Neuronal stem cell (in vitro differentiated cells): ENCODE results near the gene HTR3A.

Experiments used
- DNase-seq: peaks from one replicate; pipeline ENCODE4 v3.0.0-alpha.2; 2013; ENCODE audit warnings: low spot score
- H2AFZ ChIP-seq: one replicate; pipeline ENCODE4 v1.6.1; 2013; ENCODE audit warnings: mild to moderate bottlenecking, low read length, inconsistent platforms
- H2AK5ac ChIP-seq: 2 replicates; pipeline ENCODE4 v1.6.1; 2013; ENCODE audit warnings: low read depth, mild to moderate bottlenecking, inconsistent platforms, low read length, moderate library complexity, mixed read lengths
- H2BK120ac ChIP-seq: 2 replicates; pipeline ENCODE4 v1.6.1; 2013; ENCODE audit warnings: low read depth, mild to moderate bottlenecking, inconsistent platforms, low read length, moderate library complexity, mixed read lengths
- H2BK12ac ChIP-seq: one replicate; pipeline ENCODE4 v1.6.1; 2013; ENCODE audit warnings: low read length, inconsistent platforms
- H2BK15ac ChIP-seq: 2 replicates; pipeline ENCODE4 v1.6.1; 2013; ENCODE audit warnings: mild to moderate bottlenecking, low read length, inconsistent platforms, mixed read lengths
- H2BK5ac ChIP-seq: one replicate; pipeline ENCODE4 v1.6.1; 2013; ENCODE audit warnings: inconsistent platforms, mild to moderate bottlenecking, low read length, moderate library complexity
- H3K14ac ChIP-seq: one replicate; pipeline ENCODE4 v1.6.1; 2013; ENCODE audit warnings: low read length, inconsistent platforms
- H3K18ac ChIP-seq: 2 replicates; pipeline ENCODE4 v1.6.1; 2013; ENCODE audit warnings: low read length, inconsistent platforms
- H3K23ac ChIP-seq: 2 replicates; pipeline ENCODE4 v1.6.1; 2013; ENCODE audit warnings: low read depth, mild to moderate bottlenecking, mixed read lengths, low read length, inconsistent platforms; ENCODE audit not compliant: poor library complexity
- H3K27ac ChIP-seq: replicated peaks from 3 replicates; pipeline ENCODE4 v1.5.1; 2013; ENCODE audit warnings: low read length, inconsistent platforms
- H3K27me3 ChIP-seq, 3 experiments: 2 replicates each; pipeline ENCODE4 v1.6.1; 2013; ENCODE audit warnings: low read length in 3 of 3, mild to moderate bottlenecking in 2 of 3, inconsistent platforms in 1 of 3, low read depth in 1 of 3, mixed read lengths in 1 of 3, moderate library complexity in 1 of 3; ENCODE audit not compliant: control insufficient read depth in 3 of 3, insufficient read depth in 3 of 3
- H3K36me3 ChIP-seq, 2 donors: replicated peaks in 1 of 2; 2 replicates each; pipeline ENCODE4 v1.6.1; 2013; ENCODE audit warnings: low read length in 2 of 2; ENCODE audit not compliant: control insufficient read depth in 2 of 2, insufficient read depth in 2 of 2
- H3K4ac ChIP-seq: 2 replicates; pipeline ENCODE4 v1.6.1; 2013; ENCODE audit warnings: inconsistent platforms, mild to moderate bottlenecking, low read length, moderate library complexity
- H3K4me1 ChIP-seq, 2 donors: 1 replicate in 1 of 2; 2 replicates in 1 of 2; pipeline ENCODE4 v1.6.1; 2013; ENCODE audit warnings: low read length in 2 of 2, low read depth in 1 of 2; ENCODE audit not compliant: control insufficient read depth in 2 of 2, insufficient read depth in 1 of 2
- H3K4me2 ChIP-seq: one replicate; pipeline ENCODE4 v1.6.1; 2013; ENCODE audit warnings: mild to moderate bottlenecking, low read length, inconsistent platforms; ENCODE audit not compliant: insufficient read depth, poor library complexity, severe bottlenecking
- H3K4me3 ChIP-seq, 2 donors: 2 replicates each; pipeline ENCODE4 v1.5.1; 2013; ENCODE audit warnings: low read length in 2 of 2, mild to moderate bottlenecking in 2 of 2, inconsistent platforms in 1 of 2, moderate library complexity in 1 of 2
- H3K79me1 ChIP-seq: one replicate; pipeline ENCODE4 v1.6.1; 2013; ENCODE audit warnings: low read depth, mild to moderate bottlenecking, inconsistent platforms, low read length, moderate library complexity
- H3K9ac ChIP-seq: one replicate; pipeline ENCODE4 v1.6.1; 2013; ENCODE audit warnings: mild to moderate bottlenecking, low read depth, low read length, inconsistent platforms; ENCODE audit not compliant: poor library complexity
- H3K9me3 ChIP-seq, 2 donors: replicated peaks in 1 of 2; 2 replicates each; pipeline versions ENCODE3 to v1.6.1; 2013; ENCODE audit warnings: low read length in 2 of 2, mild to moderate bottlenecking in 2 of 2, inconsistent platforms in 1 of 2, low read depth in 1 of 2, mixed read lengths in 1 of 2, moderate library complexity in 1 of 2; ENCODE audit not compliant: control insufficient read depth in 2 of 2, insufficient read depth in 1 of 2
- H4K8ac ChIP-seq: one replicate; pipeline ENCODE4 v1.6.1; 2013; ENCODE audit warnings: low read depth, mild to moderate bottlenecking, inconsistent platforms, low read length, moderate library complexity
- H4K91ac ChIP-seq: one replicate; pipeline ENCODE4 v1.6.1; 2013; ENCODE audit warnings: low read length, low read depth, mild to moderate bottlenecking, inconsistent platforms; ENCODE audit not compliant: poor library complexity
- WGBS, 2 donors: extraction: QIAGEN DNeasy Blood & Tissue Kit; methylation state at CpG; one replicate each; pipeline ENCODE4 v1.1.7; 2013; ENCODE audit warnings: missing lambda C conversion rate in 2 of 2, mixed read lengths in 1 of 2; ENCODE audit not compliant: insufficient read length in 2 of 2, insufficient replicate concordance in 1 of 2; ENCODE audit errors: extremely low coverage in 2 of 2; 5-methylcytosine and 5-hydroxymethylcytosine counted together

The HTR3A gene

GRCh38 chr11:113992459-113993110 is 17.7 kb downstream of the HTR3A start:
- Histone ChIP-seq H3K4ac (no peak overlapping the region), H3K27ac (peak overlapping the region; percentile 4), H2BK5ac (no peak overlapping the region), H3K9me3 (no peaks in the 10 kb centered on the region), H2BK12ac (no peak overlapping the region), H3K4me2 (no peak overlapping the region), H2AK5ac (no peak overlapping the region), H2AFZ (no peak overlapping the region), H3K14ac (no peak overlapping the region), H3K4me1 (peaks cover 0 to 22% of the 10 kb centered on the region in 2 donors), H3K23ac (no peak overlapping the region), H4K8ac (no peak overlapping the region), H2BK120ac (no peak overlapping the region), H2BK15ac (no peak overlapping the region), H3K18ac (peak overlapping the region; percentile 6), H3K79me1 (no peaks in the 10 kb centered on the region), H3K36me3 (no peaks in the 10 kb centered on the region), H3K27me3 (peaks cover 0 to 6% (median 0%) of the 10 kb centered on the region in 3 experiments), H3K4me3 (no peak overlapping the region), H4K91ac (no peak overlapping the region), H3K9ac (no peak overlapping the region)
- peak; percentile 48 for DNase-seq
- no CpG with 5 or more reads among the region's 7 CpGs for WGBS, 2 donors

DNA sequence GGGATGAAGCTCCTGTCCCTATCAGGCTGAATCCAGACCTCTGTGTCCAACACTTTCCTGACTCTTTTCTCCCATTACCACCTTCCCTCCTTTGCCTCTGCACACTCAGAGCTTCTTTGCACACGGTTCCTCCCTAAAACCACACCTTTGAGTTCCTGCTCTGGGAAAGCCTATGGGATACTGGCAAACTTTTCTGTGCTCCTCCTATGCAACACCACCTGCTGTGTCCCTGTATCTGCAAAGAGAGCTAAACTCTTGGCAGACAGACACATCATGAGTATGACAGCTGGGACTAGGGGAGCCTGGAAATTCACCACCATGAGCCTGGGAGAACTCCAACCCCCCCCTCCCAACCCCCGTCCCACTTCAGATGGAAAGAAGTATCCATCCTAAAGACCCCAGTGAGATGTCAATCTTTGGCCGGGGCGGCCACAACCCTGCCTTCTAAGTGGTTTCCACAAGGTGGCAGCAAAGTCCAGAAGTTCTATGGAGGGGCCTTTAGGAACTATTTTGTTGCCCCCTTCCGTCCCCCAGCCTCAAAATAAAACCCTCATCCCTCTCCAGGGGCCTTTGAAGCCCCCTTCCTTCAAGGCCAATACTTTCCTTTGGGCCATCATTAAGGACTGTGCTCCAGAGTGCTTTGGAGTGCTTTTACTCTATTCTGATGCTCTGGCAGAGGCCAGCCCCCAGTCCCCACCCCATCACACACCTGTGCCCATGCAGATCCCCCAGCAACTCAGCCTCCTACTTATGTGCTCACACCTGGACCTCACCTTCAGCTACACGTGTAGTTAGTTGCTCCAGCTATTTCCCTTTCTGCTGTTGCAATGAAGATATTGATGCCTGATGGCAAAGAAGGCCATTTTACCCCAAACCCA is 19.4 kb downstream of the HTR3A start:
- Histone ChIP-seq H2BK12ac (no peak overlapping the region), H3K18ac (no peak overlapping the region), H4K8ac (no peak overlapping the region), H3K4me1 (peaks cover 3 to 32% of the 10 kb centered on the region in 2 donors), H3K4ac (no peak overlapping the region), H3K9ac (no peak overlapping the region), H3K4me2 (no peak overlapping the region), H3K4me3 (no peak overlapping the region), H2BK120ac (no peak overlapping the region), H2AK5ac (peak overlapping the region; percentile 81), H3K27me3 (no peaks in the 10 kb centered on the region), H2BK15ac (no peak overlapping the region), H3K23ac (no peak overlapping the region), H3K36me3 (no peaks in the 10 kb centered on the region), H2BK5ac (no peak overlapping the region), H3K14ac (peak overlapping the region; percentile 39), H3K9me3 (no peaks in the 10 kb centered on the region), H3K27ac (peak overlapping the region; percentile 28), H3K79me1 (no peaks in the 10 kb centered on the region), H4K91ac (no peak overlapping the region), H2AFZ (no peak overlapping the region)
- no CpG with 5 or more reads among the region's 6 CpGs for WGBS, 2 donors
- peak; percentile 48 for DNase-seq

DNA sequence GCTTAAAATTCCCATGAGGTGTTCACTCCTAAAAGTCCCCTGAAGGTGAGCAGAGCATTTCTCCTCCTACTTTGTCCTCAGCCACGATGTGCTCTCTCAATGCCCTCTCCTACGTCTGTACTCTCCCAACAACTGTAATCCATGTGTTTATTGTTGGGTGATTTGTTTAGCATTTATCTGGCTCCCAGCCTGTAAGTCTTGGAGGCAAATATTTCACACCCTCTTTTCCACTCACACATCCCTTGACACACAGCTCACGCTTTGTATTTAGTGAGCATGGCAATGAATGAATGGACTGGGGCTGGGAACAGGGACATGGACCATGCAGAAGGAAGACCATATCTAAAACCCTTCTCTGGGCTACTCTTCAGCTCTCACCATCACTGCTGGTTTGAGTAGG is 22.6 kb downstream of the HTR3A start:
- H3K18ac ChIP-seq, result no peak overlapping the region
- H3K23ac ChIP-seq, result no peak overlapping the region
- no peak overlapping the region for H3K4me2 ChIP-seq
- H3K27ac ChIP-seq, result no peak overlapping the region
- H2BK5ac ChIP-seq, result no peak overlapping the region
- peaks cover 3 to 23% of the 10 kb centered on the region in 2 donors for H3K4me1 ChIP-seq
- H3K4me3 ChIP-seq, result no peak overlapping the region
- H3K9ac ChIP-seq, result no peak overlapping the region
- no CpG with 5 or more reads among the region's 3 CpGs for WGBS, 2 donors
- no peaks in the 10 kb centered on the region for H3K27me3 ChIP-seq
- H2BK15ac ChIP-seq, result no peak overlapping the region
- H2BK12ac ChIP-seq, result no peak overlapping the region
- no peak for DNase-seq
- H3K36me3 ChIP-seq, result no peaks in the 10 kb centered on the region
- no peak overlapping the region for H3K4ac ChIP-seq
- H3K14ac ChIP-seq, result no peak overlapping the region
- no peak overlapping the region for H2BK120ac ChIP-seq
- no peak overlapping the region for H4K91ac ChIP-seq
- H2AK5ac ChIP-seq, result no peak overlapping the region
- H4K8ac ChIP-seq, result no peak overlapping the region
- H3K79me1 ChIP-seq, result no peaks in the 10 kb centered on the region
- no peak overlapping the region for H2AFZ ChIP-seq
- no peaks in the 10 kb centered on the region for H3K9me3 ChIP-seq

GRCh38 chr11:113998574-113998973 is 23.7 kb downstream of the HTR3A start:
- H3K9me3 ChIP-seq, result no peaks in the 10 kb centered on the region
- H3K79me1 ChIP-seq, result no peaks in the 10 kb centered on the region
- H3K4ac ChIP-seq, result no peak overlapping the region
- no CpG with 5 or more reads among the region's 4 CpGs for WGBS, 2 donors
- no peak overlapping the region for H2BK15ac ChIP-seq
- DNase-seq, result no peak
- no peak overlapping the region for H3K4me2 ChIP-seq
- no peak overlapping the region for H3K14ac ChIP-seq
- H2AFZ ChIP-seq, result no peak overlapping the region
- no peak overlapping the region for H3K23ac ChIP-seq
- no peak overlapping the region for H2BK5ac ChIP-seq
- H3K9ac ChIP-seq, result no peak overlapping the region
- H2BK120ac ChIP-seq, result no peak overlapping the region
- no peak overlapping the region for H3K27ac ChIP-seq
- H2AK5ac ChIP-seq, result no peak overlapping the region
- no peak overlapping the region for H3K4me3 ChIP-seq
- no peaks in the 10 kb centered on the region for H3K27me3 ChIP-seq
- H2BK12ac ChIP-seq, result no peak overlapping the region
- no peak overlapping the region for H4K91ac ChIP-seq
- H3K4me1 ChIP-seq, result peaks cover 3 to 20% of the 10 kb centered on the region in 2 donors
- H4K8ac ChIP-seq, result no peak overlapping the region
- peak overlapping the region; percentile 68 for H3K18ac ChIP-seq
- H3K36me3 ChIP-seq, result no peaks in the 10 kb centered on the region
